Measurements from ENCODE around the gene GRHL1.
"Not testable (repeated sequence)": the region's sequence is repeated elsewhere in the genome, so short reads cannot be mapped to it uniquely, and the experiment has no call there.

Gene GRHL1

GRCh38 chr2:10010861-10011605 is 59.5 kb downstream of the GRHL1 start:
- DNase-seq = not testable (repeated sequence)

DNA sequence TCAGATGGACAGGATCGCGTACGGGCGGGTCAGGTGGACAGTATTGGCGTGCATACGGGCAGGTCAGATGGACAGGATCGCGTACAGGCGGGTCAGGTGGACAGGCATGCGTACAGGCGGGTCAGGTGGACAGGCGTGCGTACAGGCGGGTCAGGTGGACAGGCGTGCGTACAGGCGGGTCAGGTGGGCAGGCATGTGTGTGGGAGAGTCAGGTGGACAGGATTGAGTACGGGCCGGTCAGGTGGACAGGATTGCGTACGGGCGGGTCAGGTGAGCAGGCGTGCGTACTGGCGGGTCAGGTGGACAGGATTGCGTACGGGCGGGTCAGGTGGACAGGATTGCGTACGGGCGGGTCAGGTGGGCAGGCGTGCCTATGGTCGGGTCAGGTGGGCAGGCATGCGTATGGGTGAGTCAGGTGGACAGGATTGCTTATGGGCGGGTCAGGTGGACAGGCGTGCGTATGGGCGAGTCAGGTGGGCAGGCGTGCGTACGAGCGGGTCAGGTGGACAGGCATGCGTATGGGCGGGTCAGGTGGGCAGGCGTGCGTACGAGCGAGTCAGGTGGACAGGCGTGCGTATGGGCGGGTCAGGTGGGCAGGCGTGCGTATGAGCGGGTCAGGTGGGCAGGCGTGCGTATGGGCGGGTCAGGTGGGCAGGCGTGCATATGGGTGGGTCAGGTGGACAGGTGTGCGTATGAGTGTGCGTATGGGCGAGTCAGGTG is 60.3 kb downstream of the GRHL1 start:
- not testable (repeated sequence) for DNase-seq

GRCh38 chr2:10012366-10012962 is 61.0 kb downstream of the GRHL1 start:
- DNase-seq = not testable (repeated sequence)

GRCh38 chr2:10012963-10013461 is 61.5 kb downstream of the GRHL1 start:
- no peak for DNase-seq

GRCh38 chr2:10013651-10014417 is 62.3 kb downstream of the GRHL1 start:
- DNase-seq = not testable (repeated sequence)

DNA sequence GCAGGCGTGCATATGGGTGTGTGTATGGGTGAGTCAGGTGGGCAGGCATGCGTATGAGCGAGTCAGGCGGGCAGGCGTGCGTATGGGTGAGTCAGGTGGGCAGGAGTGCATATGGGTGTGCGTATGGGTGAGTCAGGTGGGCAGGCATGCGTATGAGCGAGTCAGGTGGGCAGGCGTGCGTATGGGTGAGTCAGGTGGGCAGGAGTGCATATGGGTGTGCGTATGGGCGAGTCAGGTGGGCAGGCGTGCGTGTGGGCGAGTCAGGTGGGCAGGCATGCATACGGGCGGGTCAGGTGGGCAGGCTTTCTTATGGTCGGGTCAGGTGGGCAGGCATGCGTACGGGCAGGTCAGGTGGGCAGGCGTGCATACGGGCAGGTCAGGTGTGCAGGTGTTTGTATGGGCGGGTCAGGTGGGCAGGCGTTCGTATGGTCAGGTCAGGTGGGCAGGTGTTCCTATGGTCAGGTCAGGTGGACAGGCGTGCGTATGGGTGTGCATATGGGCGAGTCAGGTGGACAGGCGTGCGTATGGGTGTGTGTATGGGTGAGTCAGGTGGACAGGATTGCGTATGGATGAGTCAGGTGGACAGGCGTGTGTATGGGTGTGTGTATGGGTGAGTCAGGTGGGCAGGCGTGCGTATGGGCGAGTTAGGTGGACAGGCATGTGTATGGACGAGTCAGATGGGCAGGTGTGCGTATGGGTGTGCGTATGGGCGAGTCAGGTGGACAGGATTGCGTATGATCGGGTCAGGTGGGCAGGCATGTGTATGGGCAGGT is 63.1 kb downstream of the GRHL1 start:
- DNase-seq = no peak

GRCh38 chr2:10015376-10015989 is 64.0 kb downstream of the GRHL1 start:
- not testable (repeated sequence) for DNase-seq

- no peak for DNase-seq
Observed at GRCh38 chr2:10016001-10016801, 64.7 kb downstream of the GRHL1 start.

DNA sequence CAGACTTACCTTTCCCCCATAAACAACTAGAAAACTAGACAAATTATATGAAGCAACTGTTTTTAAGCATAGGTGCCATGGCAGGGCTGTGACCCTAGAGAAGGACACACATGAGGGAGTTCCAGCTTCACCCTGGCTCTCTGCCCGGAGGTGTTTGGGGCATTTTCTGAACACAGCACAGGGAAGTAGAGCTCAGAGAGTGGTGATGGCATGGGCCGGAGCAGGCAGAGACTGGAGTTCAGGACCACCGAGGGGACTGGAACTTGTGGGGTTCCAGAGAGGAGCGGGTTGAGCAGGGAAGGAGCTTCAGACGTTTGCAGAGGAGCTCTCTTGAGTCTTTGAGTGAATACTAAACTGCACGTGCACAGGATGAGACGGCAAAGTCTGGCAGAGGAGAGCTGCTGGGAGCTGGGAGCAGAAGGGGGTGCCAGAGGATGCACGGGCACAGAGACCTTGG is 65.3 kb downstream of the GRHL1 start:
- DNase-seq = no peak

DNA sequence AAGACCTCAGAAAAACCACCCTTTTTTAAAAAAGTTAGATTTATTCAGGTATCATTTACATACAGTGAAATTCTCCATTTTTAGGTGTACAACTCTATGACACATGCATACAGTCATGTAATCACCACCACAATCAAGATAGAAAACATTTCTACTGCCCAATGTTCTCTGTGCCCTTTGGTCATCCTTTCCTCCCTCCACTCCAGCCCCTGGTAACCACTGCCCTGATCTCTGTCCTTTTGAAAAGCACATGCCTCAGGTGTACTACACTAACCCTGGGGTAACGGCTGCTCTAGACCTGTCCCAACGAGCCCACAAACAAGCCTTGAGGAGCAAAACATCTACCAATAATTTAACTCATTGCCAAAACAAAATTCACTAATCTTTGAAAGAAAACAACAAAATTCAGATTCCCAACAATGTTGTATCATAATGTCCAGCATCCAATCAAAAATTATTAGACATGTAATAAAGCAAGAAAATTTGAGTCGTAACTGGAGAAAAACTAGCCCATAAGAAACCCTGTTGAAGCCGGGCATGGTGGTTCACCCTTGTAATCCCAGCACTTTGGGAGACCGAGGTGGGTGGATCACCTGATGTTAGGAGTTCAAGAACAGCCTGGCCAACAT is 65.9 kb downstream of the GRHL1 start:
- no peak for DNase-seq

GRCh38 chr2:10019174-10019573 is 67.7 kb downstream of the GRHL1 start:
- DNase-seq = no peak

DNA sequence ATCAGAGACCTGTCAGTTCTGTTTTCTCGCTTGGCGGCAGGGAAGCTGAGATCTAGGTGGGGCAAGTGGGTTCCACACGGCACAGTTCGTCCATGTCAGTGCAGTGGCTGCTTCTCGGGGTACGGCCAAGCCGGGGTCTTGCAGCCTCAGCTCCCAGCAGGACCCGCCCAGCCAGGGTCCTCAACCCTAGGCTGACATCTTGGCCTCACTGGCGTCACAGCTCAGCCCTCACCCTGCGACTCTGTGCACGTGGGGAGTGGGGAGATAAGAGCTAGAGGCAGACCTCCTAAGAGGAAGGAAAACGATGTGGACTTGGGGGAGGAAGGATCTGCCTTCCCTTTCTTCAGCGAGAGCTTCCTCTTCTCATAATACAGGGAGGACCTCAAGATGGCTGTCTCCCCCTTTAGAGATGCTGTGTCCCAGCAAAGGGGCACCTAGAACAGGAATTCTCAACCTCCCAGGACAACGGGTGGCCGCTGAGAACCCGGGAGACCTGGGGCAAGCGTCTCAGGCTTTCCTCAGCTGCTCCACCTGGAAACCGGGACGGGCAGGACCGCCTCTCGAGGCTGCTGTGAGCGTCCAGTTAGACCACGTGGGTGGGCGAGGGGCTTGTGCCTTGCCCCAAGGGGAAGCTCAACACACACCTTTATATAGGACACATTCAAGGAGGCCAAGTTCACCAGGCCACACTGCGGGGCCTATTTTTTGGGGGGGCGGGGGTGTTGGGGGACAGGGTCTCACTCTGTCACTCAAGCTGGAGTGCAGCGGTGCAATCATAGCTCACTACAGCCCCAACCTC is 68.3 kb downstream of the GRHL1 start:
- DNase-seq = no peak

- no peak for DNase-seq
Observed at GRCh38 chr2:10022041-10022421, 70.5 kb downstream of the GRHL1 start.

GRCh38 chr2:10022445-10022844 is 71.0 kb downstream of the GRHL1 start:
- no peak for DNase-seq

DNA sequence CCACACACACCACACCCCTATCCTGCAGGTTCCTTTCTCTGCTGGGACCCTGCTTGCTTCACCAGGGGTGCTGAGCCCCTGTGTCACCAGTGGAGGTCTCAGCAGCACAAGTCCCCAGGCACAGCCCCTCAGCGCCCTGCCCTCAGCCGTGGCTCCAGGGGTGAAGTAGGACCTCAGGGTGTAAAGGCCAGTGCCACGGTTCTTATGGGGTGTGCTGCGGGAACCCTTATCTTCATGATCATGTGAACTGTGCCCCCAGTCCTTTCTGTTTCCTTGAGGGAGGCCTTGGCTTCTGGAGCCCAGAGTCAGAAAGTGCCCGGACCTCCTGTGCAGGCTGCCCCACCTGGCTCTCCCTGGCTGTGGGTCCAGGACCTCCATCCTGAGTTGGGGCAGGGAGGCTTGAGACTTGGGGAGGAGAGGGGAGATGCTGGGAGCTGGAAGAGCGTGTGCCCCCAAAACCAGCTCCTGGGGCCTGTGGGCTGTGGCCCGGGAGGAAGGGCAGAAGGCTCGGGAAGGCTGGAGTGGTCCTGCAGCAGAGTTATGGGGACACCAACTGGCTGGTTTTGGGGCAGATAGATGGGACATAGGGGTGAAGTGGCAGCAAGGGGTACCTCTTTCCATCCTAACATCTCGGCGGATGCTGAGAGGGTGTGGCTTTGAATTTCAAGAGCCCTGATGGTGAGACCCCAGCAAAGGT is 71.6 kb downstream of the GRHL1 start:
- no peak for DNase-seq

DNA sequence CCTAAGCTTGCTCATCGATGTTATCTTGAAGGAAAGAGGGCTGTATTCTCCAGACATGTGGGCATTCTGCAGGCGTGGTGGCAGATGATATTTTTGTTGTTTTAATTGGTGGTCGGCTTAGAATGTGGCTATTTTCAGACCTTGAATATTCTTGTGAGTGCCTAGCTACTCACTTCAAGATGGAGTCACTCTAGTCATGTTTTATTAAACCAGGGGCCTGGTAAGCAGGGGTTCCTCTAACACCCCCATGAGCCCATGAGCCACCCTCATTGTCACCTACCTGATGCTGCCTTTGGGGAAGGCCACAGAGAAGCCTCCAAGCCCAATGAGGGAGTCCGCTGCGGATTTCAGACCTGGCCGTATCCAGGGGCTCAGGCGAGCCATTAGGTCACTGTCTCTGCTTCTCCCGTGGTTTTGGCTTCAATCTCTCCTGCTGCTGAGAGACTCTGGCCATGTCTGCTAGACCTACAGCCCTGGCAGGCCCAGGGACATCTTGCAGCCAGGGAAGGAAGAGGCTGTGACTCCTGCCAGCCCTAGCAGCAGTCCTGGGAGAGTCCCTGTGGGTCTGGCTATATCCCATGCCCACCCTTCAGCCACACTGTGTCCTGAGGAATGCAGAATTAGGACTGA is 75.6 kb downstream of the GRHL1 start:
- DNase-seq = no peak

DNA sequence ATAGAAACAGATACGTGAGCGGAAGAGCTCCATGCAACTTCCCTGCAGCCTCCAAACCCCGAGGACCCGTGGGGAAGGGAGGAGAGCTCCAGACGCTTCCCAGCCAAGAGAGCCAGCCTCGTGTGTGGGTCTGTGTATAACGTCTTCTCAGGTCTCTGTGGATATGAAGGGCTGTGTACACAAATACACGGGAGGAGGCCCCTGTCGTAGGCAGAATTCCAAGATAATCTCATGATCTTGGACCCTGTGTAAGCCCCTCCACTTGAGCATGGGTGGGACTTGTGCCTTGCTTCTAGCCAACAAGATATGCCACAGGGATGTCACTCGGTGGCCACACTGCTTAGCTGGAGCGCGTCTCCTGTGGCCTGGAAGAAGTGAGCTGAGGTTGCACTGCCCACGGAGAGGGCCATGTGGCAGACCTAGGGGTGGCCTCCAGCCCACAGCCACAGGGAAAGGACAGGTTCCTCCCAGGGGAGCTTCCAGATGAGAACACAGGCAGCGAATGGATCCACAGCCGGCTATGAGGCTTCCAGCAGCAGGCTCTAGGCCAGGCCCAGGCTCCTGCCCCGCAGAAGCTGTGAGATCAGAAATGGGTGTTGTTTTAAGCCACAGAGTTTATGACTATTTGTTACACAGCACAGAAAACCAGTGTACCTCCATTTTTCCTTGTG is 76.3 kb downstream of the GRHL1 start:
- DNase-seq = no peak
